Fibroblast of lung (primary cell): Measurements from ENCODE around the gene C4orf50. TPM values are rescaled to one million over a fixed set of nuclear protein-coding genes. Genes with fewer than 3 reads are reported as not detected.

Experiments
- DNase-seq, 2 donors: peaks; one replicate each; pipeline versions ENCODE4 v3.0.0 to v3.0.0-alpha.2; 2010; ENCODE audit warnings: low read depth in 2 of 2
- H2AFZ ChIP-seq: 2 replicates; pipeline ENCODE4 v1.5.1; 2012; ENCODE audit warnings: low read length, control low read depth, inconsistent platforms
- H3K27ac ChIP-seq: 2 replicates; pipeline ENCODE4 v1.5.1; 2011; ENCODE audit warnings: low read length, control low read depth; ENCODE audit not compliant: insufficient read depth
- H3K27me3 ChIP-seq: 2 replicates; pipeline ENCODE4 v1.5.1; 2011; ENCODE audit warnings: mild to moderate bottlenecking, low read length; ENCODE audit not compliant: control insufficient read depth, insufficient read depth
- H3K36me3 ChIP-seq: 2 replicates; pipeline ENCODE4 v1.5.1; 2011; ENCODE audit warnings: low read length; ENCODE audit not compliant: control insufficient read depth, insufficient read depth
- H3K4me1 ChIP-seq: 2 replicates; pipeline ENCODE4 v1.5.1; 2011; ENCODE audit warnings: low read length; ENCODE audit not compliant: control insufficient read depth, insufficient read depth; ENCODE audit errors: extremely low read depth
- H3K4me2 ChIP-seq: 2 replicates; pipeline ENCODE4 v1.5.1; 2011; ENCODE audit warnings: low read length, control low read depth; ENCODE audit not compliant: insufficient read depth; ENCODE audit errors: extremely low read depth
- H3K4me3 ChIP-seq, 4 experiments: fragments of 200-600 bp in 1 of 4; sonication (generic) in 1 of 4; replicated peaks in 1 of 4; 2 replicates each; pipeline ENCODE4 v1.5.1; 2011 to 2016; ENCODE audit warnings: low read length in 4 of 4, low read depth in 3 of 4, mild to moderate bottlenecking in 3 of 4, control low read depth in 2 of 4, inconsistent platforms in 1 of 4, mixed read lengths in 1 of 4; ENCODE audit not compliant: insufficient read depth in 1 of 4; ENCODE audit errors: control extremely low read depth in 1 of 4
- H3K79me2 ChIP-seq: 2 replicates; pipeline ENCODE4 v1.5.1; 2012; ENCODE audit warnings: mild to moderate bottlenecking, low read length, inconsistent platforms; ENCODE audit not compliant: control insufficient read depth, insufficient read depth
- H3K9ac ChIP-seq: 2 replicates; pipeline ENCODE4 v1.5.1; 2011; ENCODE audit warnings: mild to moderate bottlenecking, low read length, control low read depth; ENCODE audit not compliant: insufficient read depth
- H3K9me3 ChIP-seq: 2 replicates; pipeline ENCODE4 v1.5.1; 2012; ENCODE audit warnings: low read depth, low read length; ENCODE audit not compliant: control insufficient read depth, insufficient read depth
- H4K20me1 ChIP-seq: 2 replicates; pipeline ENCODE4 v1.5.1; 2011; ENCODE audit warnings: low read length; ENCODE audit not compliant: control insufficient read depth, insufficient read depth; ENCODE audit errors: extremely low read depth
- CTCF ChIP-seq, 2 donors: IDR thresholded peaks in 1 of 2; conservative IDR thresholded peaks in 1 of 2; 1 replicate in 1 of 2; 2 replicates in 1 of 2; pipeline ENCODE4 v1.5.1; 2011 to 2012; ENCODE audit warnings: low read length in 2 of 2, control low read depth in 1 of 2, inconsistent platforms in 1 of 2, low read depth in 1 of 2, mild to moderate bottlenecking in 1 of 2
- EZH2 ChIP-seq: IDR thresholded peaks from 2 replicates; pipeline ENCODE4 v1.5.1; 2012; ENCODE audit warnings: low read length, control low read depth, mild to moderate bottlenecking; ENCODE audit errors: missing control alignments
- polyA plus RNA-seq, 2 donors: library from polyadenylated mRNA; depleted of rRNA in 1 of 2; stranded (reverse) in 1 of 2; unstranded in 1 of 2; fragments of >200 nt; gene quantifications; 2 replicates each; pipeline ENCODE4 v1.2.1, GENCODE V29; 2011 to 2012; ENCODE audit warnings: missing spikeins in 1 of 2
- total RNA-seq: library from RNA; depleted of rRNA; stranded (reverse); fragments of >200 nt; gene quantifications from 2 replicates; pipeline ENCODE4 v1.2.1, GENCODE V29; 2014

C4orf50 gene
- total and polyA plus RNA-seq, 2 donors (not counting 1 experiment from before 2014, with no cell fraction given), result not detected

GRCh38 chr4:5881340-5881739 is 136.9 kb downstream of the C4orf50 start:
- no peaks in the 10 kb centered on the region for H3K36me3 ChIP-seq

GRCh38 chr4:5878359-5878758 is 139.9 kb downstream of the C4orf50 start:
- no peaks in the 10 kb centered on the region for H4K20me1 ChIP-seq
- no peaks in the 10 kb centered on the region for H3K36me3 ChIP-seq
- no peak overlapping the region for H2AFZ ChIP-seq
- DNase-seq, result no peak
- no peak for TF ChIP-seq CTCF (conservative IDR thresholded peaks at IDR 0.05 in 1 of 2, IDR thresholded peaks at IDR 0.05 in 1 of 2; ENCODE audit: low read depth in 1 of 2, low read length in 2 of 2)
- TF ChIP-seq EZH2, result no peak
- no peak overlapping the region for H3K4me3 ChIP-seq
- no peaks in the 10 kb centered on the region for H3K9me3 ChIP-seq
- no peak overlapping the region for H3K27ac ChIP-seq
- no peaks in the 10 kb centered on the region for H3K4me1 ChIP-seq
- H3K9ac ChIP-seq, result no peak overlapping the region
- H3K4me2 ChIP-seq, result no peak overlapping the region
- H3K27me3 ChIP-seq, result no peaks in the 10 kb centered on the region
- no peaks in the 10 kb centered on the region for H3K79me2 ChIP-seq

More at GRCh38 chr4:5881340-5881739, 136.9 kb downstream of the C4orf50 start:
- no peaks in the 10 kb centered on the region for H3K4me1 ChIP-seq
- no peak overlapping the region for H3K9ac ChIP-seq
- H3K9me3 ChIP-seq, result no peaks in the 10 kb centered on the region
- peaks cover under 1% of the 10 kb centered on the region for H4K20me1 ChIP-seq
- DNase-seq, result no peak
- no peak overlapping the region for H3K4me2 ChIP-seq
- no peak for TF ChIP-seq CTCF (conservative IDR thresholded peaks at IDR 0.05 in 1 of 2, IDR thresholded peaks at IDR 0.05 in 1 of 2; ENCODE audit: low read depth in 1 of 2, low read length in 2 of 2)
- no peak for TF ChIP-seq EZH2
- no peak overlapping the region for H2AFZ ChIP-seq
- H3K79me2 ChIP-seq, result no peaks in the 10 kb centered on the region
- H3K27me3 ChIP-seq, result no peaks in the 10 kb centered on the region
- H3K27ac ChIP-seq, result no peak overlapping the region
- no peak overlapping the region for H3K4me3 ChIP-seq

- no peaks in the 10 kb centered on the region for H3K9me3 ChIP-seq
- H3K79me2 ChIP-seq, result no peaks in the 10 kb centered on the region
- H3K27me3 ChIP-seq, result no peaks in the 10 kb centered on the region
- no peak for DNase-seq
- no peak overlapping the region for H3K27ac ChIP-seq
- no peak for TF ChIP-seq EZH2
- TF ChIP-seq CTCF (conservative IDR thresholded peaks at IDR 0.05 in 1 of 2, IDR thresholded peaks at IDR 0.05 in 1 of 2; ENCODE audit: low read depth in 1 of 2, low read length in 2 of 2), result no peak
- H3K36me3 ChIP-seq, result no peaks in the 10 kb centered on the region
- no peak overlapping the region for H3K9ac ChIP-seq
- no peak overlapping the region for H3K4me2 ChIP-seq
- no peak overlapping the region for H2AFZ ChIP-seq
- H3K4me1 ChIP-seq, result no peaks in the 10 kb centered on the region
- H4K20me1 ChIP-seq, result no peaks in the 10 kb centered on the region
- no peak overlapping the region for H3K4me3 ChIP-seq
Observed at GRCh38 chr4:5877392-5877791, 140.8 kb downstream of the C4orf50 start.
